Skin epidermis (tissue), 12 donors: ENCODE data around the gene PLAGL2.
"Not testable (repeated sequence)": the region's sequence is repeated elsewhere in the genome, so short reads cannot be mapped to it uniquely, and the experiment has no call there.

Source experiments
- H3K27ac ChIP-seq, 21 experiments: fragments of 200-600 bp; sonication (generic) in 11 of 21; one replicate each; pipeline ENCODE4 v1.5.0; 2020; ENCODE audit warnings: mild to moderate bottlenecking in 3 of 21, inconsistent platforms in 2 of 21, moderate library complexity in 2 of 21
- H3K4me3 ChIP-seq, 7 experiments: fragments of 200-600 bp; sonication (generic) in 2 of 7; one replicate each; pipeline ENCODE4 v1.5.0; 2020; ENCODE audit warnings: inconsistent platforms in 2 of 7, mild to moderate bottlenecking in 2 of 7, moderate library complexity in 1 of 7

The PLAGL2 gene, protein sequence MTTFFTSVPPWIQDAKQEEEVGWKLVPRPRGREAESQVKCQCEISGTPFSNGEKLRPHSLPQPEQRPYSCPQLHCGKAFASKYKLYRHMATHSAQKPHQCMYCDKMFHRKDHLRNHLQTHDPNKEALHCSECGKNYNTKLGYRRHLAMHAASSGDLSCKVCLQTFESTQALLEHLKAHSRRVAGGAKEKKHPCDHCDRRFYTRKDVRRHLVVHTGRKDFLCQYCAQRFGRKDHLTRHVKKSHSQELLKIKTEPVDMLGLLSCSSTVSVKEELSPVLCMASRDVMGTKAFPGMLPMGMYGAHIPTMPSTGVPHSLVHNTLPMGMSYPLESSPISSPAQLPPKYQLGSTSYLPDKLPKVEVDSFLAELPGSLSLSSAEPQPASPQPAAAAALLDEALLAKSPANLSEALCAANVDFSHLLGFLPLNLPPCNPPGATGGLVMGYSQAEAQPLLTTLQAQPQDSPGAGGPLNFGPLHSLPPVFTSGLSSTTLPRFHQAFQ

GRCh38 chr20:32207626-32208498 lies at the start of gene PLAGL2, which contains the start of gene POFUT1:
Gene PLAGL2 (minus strand): TSS chr20:32207743. CDS start chr20:32202178, 5,565 bp downstream.
Gene POFUT1 (plus strand): TSS chr20:32207880. CDS start chr20:32207942, 62 bp downstream.
- Histone ChIP-seq H3K27ac (peak within 1 kb of the TSS; percentile 83 to 99 (median 96)), H3K4me3 (peak within 1 kb of the TSS; percentile 73 to 100 (median 95))

GRCh38 chr20:32252189-32252588 lies 44.6 kb upstream of the PLAGL2 start:
- no peak overlapping the region for H3K4me3 ChIP-seq
- no peak overlapping the region for H3K27ac ChIP-seq

DNA sequence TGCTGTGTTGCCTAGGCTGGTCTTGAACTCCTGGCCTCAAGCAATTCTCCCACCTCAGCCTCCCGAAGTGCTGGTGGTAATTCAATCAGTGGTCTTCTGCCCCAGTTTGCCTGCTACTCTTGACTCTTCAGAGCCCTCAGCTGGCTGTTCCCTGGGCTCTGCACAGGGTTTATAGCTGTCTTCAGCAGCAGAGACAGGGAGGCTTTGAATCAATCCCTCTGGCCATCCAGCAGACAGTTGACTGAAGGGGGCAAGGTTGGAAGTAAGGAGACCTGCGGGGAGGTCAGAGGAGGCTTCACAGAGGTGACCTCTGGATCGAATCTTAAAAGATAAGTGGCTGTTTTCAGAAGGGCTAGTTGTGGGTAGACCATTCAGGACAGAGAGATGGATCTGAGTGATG lies 43.9 kb upstream of the PLAGL2 start:
- no peak overlapping the region for H3K27ac ChIP-seq
- no peak overlapping the region for H3K4me3 ChIP-seq

GRCh38 chr20:32249030-32249738 lies 41.6 kb upstream of the PLAGL2 start:
- no peak overlapping the region for H3K27ac ChIP-seq
- no peak overlapping the region for H3K4me3 ChIP-seq

GRCh38 chr20:32248043-32248442 lies 40.5 kb upstream of the PLAGL2 start:
- H3K4me3 ChIP-seq = no peak overlapping the region
- H3K27ac ChIP-seq = no peak overlapping the region

GRCh38 chr20:32246208-32246607 lies 38.7 kb upstream of the PLAGL2 start:
- not testable (repeated sequence) for H3K4me3 ChIP-seq, H3K27ac ChIP-seq

GRCh38 chr20:32244959-32245358 lies 37.4 kb upstream of the PLAGL2 start:
- Histone ChIP-seq H3K27ac (no peak overlapping the region), H3K4me3 (no peak overlapping the region)

DNA sequence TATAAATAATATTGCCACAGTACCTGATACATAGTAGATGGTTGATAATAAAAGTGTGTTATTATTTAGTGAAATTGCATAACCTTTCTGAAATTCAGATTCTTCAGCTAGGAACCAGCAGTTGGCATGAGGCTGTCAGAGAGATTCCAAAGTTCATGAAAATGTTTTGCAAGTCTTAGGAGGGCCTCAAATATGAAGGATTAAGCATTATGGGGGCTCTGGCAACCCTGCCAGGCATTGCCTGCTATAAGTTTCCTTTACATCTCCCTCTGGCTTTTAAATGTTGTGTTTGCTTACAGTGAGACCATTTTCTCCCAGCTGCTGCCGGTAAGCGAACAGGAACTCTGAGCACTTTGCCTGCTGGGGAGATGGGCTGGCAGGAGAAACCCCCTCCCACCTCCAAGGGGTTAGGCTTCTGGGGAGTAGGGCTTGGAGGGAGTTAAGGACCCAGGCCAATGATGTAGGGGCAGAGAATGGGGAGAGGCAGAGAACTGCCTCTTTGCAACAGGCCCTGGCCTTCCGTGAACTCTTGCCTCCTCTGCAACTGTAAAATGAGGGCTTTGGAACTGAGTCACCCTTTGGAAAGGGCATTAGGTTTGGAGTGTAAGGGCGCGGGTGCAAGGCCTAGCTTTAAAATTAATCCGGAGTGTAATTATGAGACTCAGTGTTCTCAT lies 36.7 kb upstream of the PLAGL2 start:
- H3K27ac ChIP-seq = no peak overlapping the region
- H3K4me3 ChIP-seq = no peak overlapping the region

DNA sequence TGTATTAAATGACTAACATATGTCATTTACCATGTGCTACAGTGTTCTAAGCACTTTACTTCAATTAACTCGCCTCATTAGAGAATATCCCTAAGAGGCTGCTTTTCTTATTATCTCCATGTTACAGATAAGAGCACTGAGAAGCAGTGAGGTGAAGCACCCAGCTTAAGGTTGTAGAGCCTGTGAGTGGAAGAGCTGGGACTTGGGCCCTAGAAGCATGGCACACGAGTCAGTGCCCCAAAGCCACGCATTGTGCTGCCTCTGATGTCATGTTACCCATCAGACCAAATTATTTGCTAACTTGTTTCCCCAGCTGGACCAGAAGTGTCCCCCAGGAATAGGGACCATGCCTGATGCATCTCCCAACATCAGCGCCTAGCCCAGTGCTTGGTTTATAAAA lies 34.3 kb upstream of the PLAGL2 start:
- H3K27ac ChIP-seq = no peak overlapping the region
- H3K4me3 ChIP-seq = no peak overlapping the region

DNA sequence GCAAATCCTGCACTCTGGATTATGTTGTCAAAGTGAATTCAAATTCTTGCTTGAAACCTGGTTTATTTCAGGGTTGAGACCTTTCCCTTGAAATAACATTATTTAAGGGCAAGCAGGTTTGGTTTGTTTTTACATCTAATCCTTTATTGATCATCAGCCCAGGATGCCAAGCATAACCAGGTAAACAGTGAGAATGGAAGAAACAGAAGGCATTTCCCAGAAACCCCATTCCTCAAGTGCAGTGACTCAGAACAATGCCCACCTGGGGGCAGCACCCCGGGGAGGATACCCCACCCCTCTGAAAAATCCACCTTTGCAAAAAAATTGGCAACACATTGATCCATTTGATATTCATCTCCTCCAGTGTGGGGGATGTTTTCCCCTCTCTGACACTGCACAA lies 32.7 kb upstream of the PLAGL2 start:
- H3K27ac ChIP-seq = no peak overlapping the region
- no peak overlapping the region for H3K4me3 ChIP-seq

GRCh38 chr20:32238483-32239425 lies 31.2 kb upstream of the PLAGL2 start:
- no peak overlapping the region for H3K27ac ChIP-seq
- H3K4me3 ChIP-seq = no peak overlapping the region

GRCh38 chr20:32237419-32237818 lies 29.9 kb upstream of the PLAGL2 start:
- no peak overlapping the region for H3K4me3 ChIP-seq
- H3K27ac ChIP-seq = no peak overlapping the region

- Histone ChIP-seq H3K27ac (no peak overlapping the region), H3K4me3 (no peak overlapping the region)
Observed at GRCh38 chr20:32236819-32237218, 29.3 kb upstream of the PLAGL2 start.

GRCh38 chr20:32236048-32236533 lies 28.5 kb upstream of the PLAGL2 start:
- Histone ChIP-seq H3K27ac (no peak overlapping the region), H3K4me3 (no peak overlapping the region)

- H3K27ac ChIP-seq = no peak overlapping the region
- H3K4me3 ChIP-seq = no peak overlapping the region
Observed at GRCh38 chr20:32235331-32236047, 27.9 kb upstream of the PLAGL2 start.

DNA sequence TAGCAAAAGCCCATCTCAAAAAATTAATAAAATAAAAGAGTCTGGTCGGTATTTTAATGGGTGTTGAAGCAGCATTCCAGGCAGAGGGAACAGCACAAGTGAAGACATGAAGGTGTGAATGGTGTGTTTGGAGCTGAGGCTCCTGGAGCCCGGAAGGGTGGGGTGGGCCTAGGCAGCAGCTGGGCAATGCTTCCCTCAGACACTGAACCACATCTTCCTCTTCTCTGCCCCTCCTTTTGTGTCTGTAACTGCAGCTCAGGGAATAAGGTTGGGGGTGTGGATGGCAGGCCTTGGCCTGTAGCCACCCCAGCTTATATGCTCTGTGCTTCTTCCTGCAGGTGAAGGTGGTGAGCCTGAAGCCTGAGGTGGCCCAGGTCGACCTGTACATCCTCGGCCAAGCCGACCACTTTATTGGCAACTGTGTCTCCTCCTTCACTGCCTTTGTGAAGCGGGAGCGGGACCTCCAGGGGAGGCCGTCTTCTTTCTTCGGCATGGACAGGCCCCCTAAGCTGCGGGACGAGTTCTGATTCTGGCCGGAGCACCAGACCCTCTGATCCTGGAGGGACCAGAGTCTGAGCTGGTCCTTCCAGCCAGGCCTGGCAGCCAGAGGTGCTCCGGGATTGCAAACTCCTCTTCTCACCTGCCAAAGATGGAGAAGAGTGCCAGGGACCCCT lies 26.7 kb upstream of the PLAGL2 start:
- Histone ChIP-seq H3K27ac (no peak overlapping the region), H3K4me3 (no peak overlapping the region)

- Histone ChIP-seq H3K27ac (peak overlapping the region in 2 of 21 experiments; percentile 56 to 77), H3K4me3 (no peak overlapping the region)
Observed at GRCh38 chr20:32233286-32233685, 25.7 kb upstream of the PLAGL2 start.
